H1 (cell line): Measurements from ENCODE around the gene TBC1D25. TPM values are rescaled to one million over a fixed set of nuclear protein-coding genes. Genes with fewer than 3 reads are reported as not detected.

Source experiments
- CTCF ChIA-PET: fragments of 300-600 bp; sonication (Branson Sonifier 250); formaldehyde crosslinking; loops from one replicate; lab custom pipeline; 2021; ENCODE audit not compliant: partially characterized antibody; lab: Charles Lee
- POLR2A ChIA-PET: fragments of 300-600 bp; sonication (Branson Sonifier 250); formaldehyde crosslinking; loops from one replicate; lab custom pipeline; 2021; ENCODE audit warnings: inconsistent platforms; ENCODE audit not compliant: partially characterized antibody; lab: Charles Lee
- DNase-seq, 2 experiments: peaks; one replicate each; pipeline versions ENCODE4 v3.0.0 to v3.0.0-alpha.2; 2010 to 2022; ENCODE audit warnings: low spot score in 2 of 2, low read depth in 1 of 2, mixed read lengths in 1 of 2
- FAIRE-seq: peaks from 2 replicates; lab custom pipeline; 2011; peaks lifted over from hg19 to GRCh38; lab: Jason Lieb, UNC
- H2AFZ ChIP-seq: 2 replicates; pipeline ENCODE4 v1.8.1; 2012; ENCODE audit warnings: low read length, inconsistent platforms
- H2AK5ac ChIP-seq: 2 replicates; pipeline ENCODE4 v1.6.1; 2013; ENCODE audit warnings: low read depth, low read length
- H2BK120ac ChIP-seq: replicated peaks from 2 replicates; pipeline ENCODE3; 2013; ENCODE audit warnings: low read depth, low read length, inconsistent platforms
- H2BK12ac ChIP-seq: 2 replicates; pipeline ENCODE4 v1.6.1; 2013; ENCODE audit warnings: low read depth, low read length
- H2BK15ac ChIP-seq: 2 replicates; pipeline ENCODE4 v1.6.1; 2013; ENCODE audit warnings: low read length
- H2BK20ac ChIP-seq: 2 replicates; pipeline ENCODE4 v1.6.1; 2013; ENCODE audit warnings: low read length
- H2BK5ac ChIP-seq: 2 replicates; pipeline ENCODE4 v1.6.1; 2013; ENCODE audit warnings: low read depth, low read length
- H3K14ac ChIP-seq: 2 replicates; pipeline ENCODE4 v1.6.1; 2013; ENCODE audit warnings: inconsistent platforms; ENCODE audit not compliant: insufficient read length
- H3K18ac ChIP-seq: 2 replicates; pipeline ENCODE4 v1.6.1; 2013; ENCODE audit warnings: low read length; ENCODE audit errors: extremely low read depth
- H3K23ac ChIP-seq: 2 replicates; pipeline ENCODE4 v1.6.1; 2013; ENCODE audit warnings: inconsistent platforms; ENCODE audit not compliant: insufficient read length
- H3K23me2 ChIP-seq: 2 replicates; pipeline ENCODE4 v1.6.1; 2013; ENCODE audit warnings: low read depth, low read length
- H3K27ac ChIP-seq: 2 replicates; pipeline ENCODE4 v1.6.1; 2011; ENCODE audit warnings: low read depth, low read length, inconsistent platforms
- H3K27me3 ChIP-seq, 4 experiments: replicated peaks in 1 of 4; 1 replicate in 1 of 4; 2 replicates in 3 of 4; pipeline versions ENCODE4 v1.6.1 to v1.8.1; 2011 to 2013; ENCODE audit warnings: low read length in 3 of 4, mild to moderate bottlenecking in 3 of 4, inconsistent platforms in 2 of 4, mixed read lengths in 2 of 4, moderate library complexity in 1 of 4; ENCODE audit not compliant: control insufficient read depth in 3 of 4, insufficient read depth in 3 of 4; ENCODE audit errors: extremely low read depth in 1 of 4
- H3K36me3 ChIP-seq, 4 experiments: 2 replicates each; pipeline versions ENCODE4 v1.6.1 to v1.8.1; 2011 to 2013; ENCODE audit warnings: mild to moderate bottlenecking in 4 of 4, low read length in 3 of 4, moderate library complexity in 2 of 4, control low read depth in 1 of 4, inconsistent platforms in 1 of 4; ENCODE audit not compliant: insufficient read depth in 4 of 4, control insufficient read depth in 2 of 4
- H3K4ac ChIP-seq: replicated peaks from 2 replicates; pipeline ENCODE3; 2013; ENCODE audit warnings: low read length, low read depth, mixed read lengths, inconsistent platforms; ENCODE audit not compliant: insufficient read length
- H3K4me1 ChIP-seq, 4 experiments: replicated peaks in 1 of 4; 1 replicate in 1 of 4; 2 replicates in 3 of 4; pipeline versions ENCODE4 v1.6.1 to v1.8.1; 2011 to 2013; ENCODE audit warnings: low read length in 3 of 4, inconsistent platforms in 2 of 4, mixed read lengths in 1 of 4; ENCODE audit not compliant: insufficient read depth in 4 of 4, control insufficient read depth in 3 of 4
- H3K4me2 ChIP-seq, 2 experiments: 2 replicates each; pipeline versions ENCODE4 v1.6.1 to v1.8.1; 2011 to 2013; ENCODE audit warnings: low read depth in 2 of 2, low read length in 2 of 2, control low read depth in 1 of 2, inconsistent platforms in 1 of 2, mild to moderate bottlenecking in 1 of 2; ENCODE audit not compliant: insufficient read depth in 1 of 2
- H3K4me3 ChIP-seq, 4 experiments: fragments of 200-600, 300-600 bp in 1 of 4; sonication (generic), shearing (Covaris generic), sonication (Bioruptor Twin) in 1 of 4; 2 replicates each; pipeline versions ENCODE4 v1.5.1 to v1.8.1; 2011 to 2016; ENCODE audit warnings: low read length in 4 of 4, low read depth in 3 of 4, control low read depth in 2 of 4, inconsistent platforms in 2 of 4, mild to moderate bottlenecking in 2 of 4, mixed read lengths in 1 of 4, moderate library complexity in 1 of 4; ENCODE audit not compliant: insufficient read depth in 2 of 4; ENCODE audit errors: extremely low read depth in 1 of 4
- H3K56ac ChIP-seq: replicated peaks from 2 replicates; pipeline ENCODE3; 2013; ENCODE audit warnings: low read depth, mild to moderate bottlenecking, mixed read lengths, low read length, inconsistent platforms; ENCODE audit not compliant: insufficient read length
- H3K79me1 ChIP-seq: 2 replicates; pipeline ENCODE4 v1.6.1; 2013; ENCODE audit warnings: low read depth, low read length, control low read depth
- H3K79me2 ChIP-seq, 2 experiments: 2 replicates each; pipeline versions ENCODE4 v1.6.1 to v1.8.1; 2012 to 2013; ENCODE audit warnings: low read length in 2 of 2, mild to moderate bottlenecking in 2 of 2, inconsistent platforms in 1 of 2; ENCODE audit not compliant: insufficient read depth in 2 of 2, control insufficient read depth in 1 of 2
- H3K9ac ChIP-seq, 4 experiments: replicated peaks in 1 of 4; 1 replicate in 1 of 4; 2 replicates in 3 of 4; pipeline versions ENCODE4 v1.6.1 to v1.8.1; 2011 to 2013; ENCODE audit warnings: low read depth in 3 of 4, low read length in 3 of 4, control low read depth in 2 of 4, mild to moderate bottlenecking in 2 of 4, moderate library complexity in 2 of 4, inconsistent platforms in 1 of 4; ENCODE audit errors: extremely low read depth in 1 of 4
- H3K9me3 ChIP-seq, 2 experiments: 2 replicates each; pipeline versions ENCODE4 v1.6.1 to v1.8.1; 2012 to 2013; ENCODE audit warnings: mild to moderate bottlenecking in 2 of 2, moderate library complexity in 2 of 2, control low read depth in 1 of 2, inconsistent platforms in 1 of 2, low read depth in 1 of 2, low read length in 1 of 2, mixed read lengths in 1 of 2; ENCODE audit not compliant: insufficient read depth in 2 of 2
- H4K20me1 ChIP-seq, 2 experiments: replicated peaks in 1 of 2; 2 replicates each; pipeline versions ENCODE3 to v1.8.1; 2011 to 2013; ENCODE audit warnings: inconsistent platforms in 2 of 2, low read length in 2 of 2, mild to moderate bottlenecking in 1 of 2; ENCODE audit not compliant: insufficient read depth in 2 of 2, control insufficient read depth in 1 of 2
- H4K5ac ChIP-seq: 2 replicates; pipeline ENCODE4 v1.6.1; 2013; ENCODE audit warnings: low read length, low read depth, mixed read lengths, inconsistent platforms; ENCODE audit not compliant: insufficient read length
- H4K8ac ChIP-seq: 2 replicates; pipeline ENCODE4 v1.8.0; 2013; ENCODE audit warnings: mild to moderate bottlenecking, moderate library complexity, low read length, inconsistent platforms; ENCODE audit not compliant: insufficient read depth; ENCODE audit errors: extremely low read depth
- H4K91ac ChIP-seq: replicated peaks from 2 replicates; pipeline ENCODE3; 2013; ENCODE audit warnings: low read length, mixed read lengths, inconsistent platforms; ENCODE audit not compliant: insufficient read length
- ASH2L ChIP-seq: fragments of 200-600, 300-600 bp; sonication (generic); IDR thresholded peaks from one replicate; pipeline ENCODE4 v1.7.1; 2017; ENCODE audit warnings: low read length
- EP300 ChIP-seq, 2 experiments: IDR thresholded peaks; 1 replicate in 1 of 2; 2 replicates in 1 of 2; pipeline ENCODE4 v1.6.1; 2011 to 2012; ENCODE audit warnings: low read depth in 2 of 2, low read length in 2 of 2, mild to moderate bottlenecking in 2 of 2, borderline replicate concordance in 1 of 2, inconsistent platforms in 1 of 2, moderate library complexity in 1 of 2
- NANOG ChIP-seq: IDR thresholded peaks from 2 replicates; pipeline ENCODE4 v1.6.1; 2011; ENCODE audit warnings: low read length, low read depth, mild to moderate bottlenecking, inconsistent platforms; ENCODE audit not compliant: insufficient read depth, poor library complexity, severe bottlenecking
- RBBP5 ChIP-seq: IDR thresholded peaks from 2 replicates; pipeline ENCODE4 v1.7.1; 2012; ENCODE audit warnings: low read depth, mild to moderate bottlenecking, inconsistent platforms, low read length, moderate library complexity, borderline replicate concordance
- RXRA ChIP-seq: IDR thresholded peaks from 2 replicates; pipeline ENCODE4 v1.6.1; 2011; ENCODE audit warnings: low read depth, mild to moderate bottlenecking, low read length, moderate library complexity; ENCODE audit not compliant: insufficient read depth
- SRF ChIP-seq: IDR thresholded peaks from 2 replicates; pipeline ENCODE4 v1.6.1; 2011; ENCODE audit warnings: mild to moderate bottlenecking, low read depth, low read length, moderate library complexity
- SUZ12 ChIP-seq: fragments of 200-600 bp; sonication (generic); IDR thresholded peaks from 2 replicates; pipeline ENCODE4 v1.6.1; 2012; ENCODE audit warnings: mild to moderate bottlenecking, inconsistent platforms, low read length, moderate library complexity, mixed read lengths
- TBP ChIP-seq: IDR thresholded peaks from 2 replicates; pipeline ENCODE4 v1.6.1; 2011; ENCODE audit warnings: low read depth, low read length, improper control_type of control experiment
- ZNF274 ChIP-seq: IDR thresholded peaks from 2 replicates; pipeline ENCODE4 v1.7.0; 2012; ENCODE audit warnings: low read length, borderline replicate concordance; ENCODE audit errors: extremely low read depth
- WGBS, 2 experiments: shearing (Covaris generic) in 1 of 2; methylation state at CpG; one replicate each; pipeline versions ENCODE4 v1.1.6 to v1.1.7; 2013 to 2015; ENCODE audit warnings: low lambda C conversion rate in 2 of 2, mixed read lengths in 2 of 2, inconsistent platforms in 1 of 2, low coverage in 1 of 2, missing lambda C conversion rate in 1 of 2; ENCODE audit not compliant: insufficient replicate concordance in 2 of 2, insufficient coverage in 1 of 2, insufficient read length in 1 of 2; ENCODE audit errors: extremely low coverage in 1 of 2, missing lambda C conversion rate in 1 of 2; 5-methylcytosine and 5-hydroxymethylcytosine counted together
- polyA plus RNA-seq, 7 experiments: library from polyadenylated mRNA; depleted of rRNA in 3 of 7; stranded (reverse) in 5 of 7; unstranded in 2 of 7; fragments of >200 nt in 5 of 7; fragments of 200-250 nt in 2 of 7; gene quantifications; 1 replicate in 5 of 7; 2 replicates in 1 of 7; 4 replicates in 1 of 7; pipeline versions ENCODE4 v1.2.1 to v1.2.3, GENCODE V29; 2011 to 2013; ENCODE audit warnings: missing spikeins in 2 of 7, mixed read lengths in 2 of 7
- total RNA-seq: library from RNA; stranded (reverse); fragmentation: NEBNext Ultra II Directional; extraction: Animal tissue kit (Norgen Biotek cat#: 25700); gene quantifications from 2 replicates; pipeline ENCODE4 v1.2.1, GENCODE V29; 2021
- TF ChIP-seq, protein P1 (sequence below): IDR thresholded peaks from 2 replicates; pipeline ENCODE4 v1.6.1; 2012; ENCODE audit warnings: inconsistent platforms

The TBC1D25 gene
- total and polyA plus RNA-seq, 2 of the 8 experiments (the other 6 are each of a cell fraction or from before 2014, with no cell fraction given): 6.5 to 6.8 TPM

DNA sequence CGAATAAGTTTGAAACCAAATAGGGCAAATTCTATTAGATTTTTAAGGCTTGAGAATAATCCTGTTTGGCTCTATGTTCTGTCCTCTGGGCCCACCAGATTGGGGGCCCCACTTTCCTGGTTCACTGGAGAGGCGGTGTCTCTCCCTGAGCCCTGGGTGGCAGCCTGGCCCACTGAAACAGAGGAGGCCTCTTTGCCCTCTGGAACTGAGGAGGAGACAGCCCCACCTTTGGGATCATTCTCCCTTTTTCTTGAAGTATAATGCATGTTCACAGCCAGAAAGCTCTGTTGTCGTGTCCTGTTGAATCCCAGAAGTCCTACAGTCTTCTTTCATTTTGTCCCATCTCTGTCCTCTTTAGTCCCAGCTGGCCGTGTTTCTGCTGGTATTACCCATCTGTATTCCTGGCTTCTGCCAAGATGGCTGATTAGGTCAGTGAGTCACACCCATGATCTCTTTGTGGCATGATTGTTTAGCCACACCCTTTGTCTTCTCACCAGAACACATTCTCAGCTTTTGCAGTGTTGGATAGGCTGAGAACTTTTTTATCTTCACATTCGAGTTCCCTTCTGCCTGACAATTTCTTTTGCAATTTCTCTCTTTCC, 8.1 kb upstream of the TBC1D25 start:
- Histone ChIP-seq H3K27ac (no peak overlapping the region), H3K4me1 (no peaks in the 10 kb centered on the region), H3K18ac (no peak overlapping the region), H3K4me2 (no peak overlapping the region), H2BK120ac (no peak overlapping the region), H4K8ac (no peak overlapping the region), H2BK5ac (no peak overlapping the region), H4K20me1 (no peaks in the 10 kb centered on the region), H2BK15ac (no peak overlapping the region), H3K9me3 (no peaks in the 10 kb centered on the region), H4K91ac (no peak overlapping the region), H2BK12ac (no peak overlapping the region), H3K56ac (no peak overlapping the region), H2AK5ac (no peak overlapping the region), H4K5ac (no peak overlapping the region), H3K36me3 (peaks cover 2 to 30% (median 19%) of the 10 kb centered on the region in 4 experiments; a peak in 6 of 8 replicates), H3K79me1 (no peaks in the 10 kb centered on the region), H2BK20ac (no peak overlapping the region), H3K79me2 (no peaks in the 10 kb centered on the region), H2AFZ (no peak overlapping the region), H3K4ac (no peak overlapping the region), H3K27me3 (no peaks in the 10 kb centered on the region), H3K4me3 (no peak overlapping the region), H3K23ac (no peak overlapping the region), H3K9ac (0 out of 7 replicates have a peak overlapping the region, but pooled peaks of 1 of the 4 experiments have one; percentile 13), H3K14ac (no peak overlapping the region), H3K23me2 (no peaks in the 10 kb centered on the region)
- ChIA-PET POLR2A (interaction anchor here (0.6 to 3.3 kb wide), 3 partner anchors 10 to 47 kb away, joined by 3 to 10 read pairs (median 3); partner anchors contain the start of gene EBP), CTCF (no interaction called here)
- DNase-seq (no peak), FAIRE-seq (no peak)
- WGBS, 2 experiments: 92% methylated on average over 3 of the region's 5 CpGs; no CpG with 5 or more reads in 1 of the 2 experiments
- no peak for TF ChIP-seq ASH2L
- no peak for TF ChIP-seq NANOG
- TF ChIP-seq RBBP5: no peak
- no peak for TF ChIP-seq SRF
- TF ChIP-seq ZNF274: no peak
- TF ChIP-seq, protein P1, sequence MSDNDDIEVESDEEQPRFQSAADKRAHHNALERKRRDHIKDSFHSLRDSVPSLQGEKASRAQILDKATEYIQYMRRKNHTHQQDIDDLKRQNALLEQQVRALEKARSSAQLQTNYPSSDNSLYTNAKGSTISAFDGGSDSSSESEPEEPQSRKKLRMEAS: no peak
- TF ChIP-seq RXRA: no peak
- TF ChIP-seq EP300 (IDR thresholded peaks at IDR 0.05; ENCODE audit: borderline replicate concordance in 1 of 2, low read depth in 2 of 2, low read length in 2 of 2): no peak
- TF ChIP-seq TBP: no peak
- TF ChIP-seq SUZ12: no peak
